Activated CD8-positive, alpha-beta memory T cell treated with anti-CD3 and anti-CD28 coated beads for 24 hours (primary cell): Measurements from ENCODE around the gene SETD1A.

Experiments
- DNase-seq: peaks from one replicate; pipeline ENCODE4 v3.0.0-alpha.2; 2020

Gene SETD1A

DNA sequence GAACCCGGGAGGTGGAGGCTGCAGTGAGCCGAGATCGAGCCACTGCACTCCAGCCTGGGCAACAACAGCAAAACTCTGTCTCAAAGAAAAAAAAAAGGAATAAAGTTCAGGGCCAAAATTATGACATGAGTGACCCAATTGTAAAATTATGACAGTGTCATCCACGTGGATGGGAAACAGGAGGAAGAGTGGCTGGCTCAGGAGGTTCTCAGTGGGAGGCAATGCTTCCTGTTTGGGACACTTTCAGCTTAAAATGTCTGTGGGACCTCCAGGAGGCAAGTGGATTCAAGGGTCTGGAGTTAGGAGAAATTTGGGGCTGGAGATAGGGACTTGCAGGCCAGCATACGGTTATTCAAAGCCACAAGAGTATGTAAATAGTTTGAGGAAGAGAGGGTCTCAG lies 67.8 kb downstream of the SETD1A start:
- DNase-seq, result no peak

DNA sequence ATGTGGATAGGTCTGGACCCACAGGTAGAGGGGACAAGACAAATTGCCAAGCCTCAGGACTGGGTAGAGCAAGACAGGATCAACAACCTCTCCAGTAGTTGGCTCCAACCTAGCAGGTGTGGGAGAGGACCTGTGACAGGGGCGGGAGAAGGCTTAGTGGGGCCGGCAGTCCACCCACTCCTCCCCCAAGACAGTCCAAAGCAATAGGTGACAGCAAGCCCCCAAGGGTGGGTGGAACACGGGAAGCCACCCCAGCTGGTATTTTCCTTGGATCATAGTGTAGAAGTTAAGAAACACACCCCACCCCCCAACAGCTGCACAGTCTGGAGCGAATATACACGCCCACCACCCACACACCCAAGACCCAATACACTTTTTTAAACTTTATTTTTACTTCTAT lies 71.7 kb downstream of the SETD1A start:
- no peak for DNase-seq

DNA sequence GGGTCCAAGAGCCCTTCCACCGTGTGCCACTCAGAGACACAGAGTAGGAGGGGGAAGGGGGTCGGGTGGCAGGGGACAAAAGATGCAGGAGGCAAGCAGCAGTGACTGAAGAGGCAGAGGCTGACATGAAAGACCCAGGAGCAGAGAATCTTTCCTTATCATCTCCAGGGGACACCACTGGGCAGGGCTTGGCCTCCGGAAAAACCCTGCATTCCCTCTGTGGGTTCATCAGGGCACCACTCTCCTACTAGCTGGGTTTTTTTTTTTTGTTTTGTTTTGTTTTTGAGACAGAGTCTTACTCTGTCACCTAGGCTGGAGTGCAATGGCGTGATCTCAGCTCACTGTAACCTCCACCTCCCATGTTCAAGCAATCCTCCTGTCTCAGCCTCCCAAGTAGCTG lies 73.7 kb downstream of the SETD1A start:
- no peak for DNase-seq

DNA sequence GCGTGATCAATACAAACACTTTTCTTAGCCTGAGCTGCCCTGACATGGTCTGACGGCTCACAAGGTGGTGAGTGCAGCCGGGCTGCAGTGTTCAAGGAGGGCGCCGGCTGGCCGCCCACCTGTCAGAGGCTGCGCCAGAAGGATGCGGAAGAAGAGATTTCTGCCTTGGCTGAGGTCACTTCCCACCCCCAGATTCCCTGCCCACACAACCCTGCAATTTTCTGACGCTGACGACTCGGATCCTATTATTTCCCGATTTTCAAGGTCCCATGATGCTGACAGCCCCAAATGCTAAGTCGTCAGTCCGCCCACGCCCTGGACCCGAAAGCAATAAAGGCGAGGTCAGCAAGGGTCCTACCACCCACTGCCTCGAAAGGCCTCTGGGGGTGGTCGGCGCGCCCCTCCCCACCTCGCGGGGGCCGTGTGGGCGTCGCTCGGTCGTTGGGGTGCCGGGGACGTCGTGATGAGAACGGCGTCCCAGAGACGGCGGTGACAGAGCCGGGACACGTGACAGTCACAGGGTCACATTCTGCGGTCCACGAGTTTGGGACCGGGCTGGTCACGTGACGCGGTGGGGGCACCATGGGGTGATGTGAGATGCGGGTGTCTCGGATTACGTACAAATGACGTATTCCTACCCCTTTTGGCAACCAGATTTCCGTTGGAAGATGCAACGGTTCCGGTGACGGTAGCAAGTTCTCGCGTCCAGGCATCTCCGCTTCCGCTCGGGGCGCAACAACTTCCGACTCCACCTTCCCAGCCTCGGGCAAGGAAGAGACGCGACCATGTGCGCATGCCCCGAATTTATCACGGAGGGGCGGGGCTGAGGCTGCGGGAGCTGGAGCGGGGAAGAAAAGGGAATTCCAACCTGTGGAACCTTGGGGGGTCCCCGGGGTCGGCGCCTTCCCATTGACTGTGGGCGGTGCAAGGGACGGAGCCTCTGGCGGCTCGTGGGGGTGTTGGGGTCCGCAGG lies 75.5 kb downstream of the SETD1A start, which contains the start of gene STX4:
TSS of gene STX4 (plus strand) at position 823 of the 973 bp plus-strand sequence. CDS start 248 bp downstream, outside the sequence.
- peak; percentile 98 for DNase-seq

DNA sequence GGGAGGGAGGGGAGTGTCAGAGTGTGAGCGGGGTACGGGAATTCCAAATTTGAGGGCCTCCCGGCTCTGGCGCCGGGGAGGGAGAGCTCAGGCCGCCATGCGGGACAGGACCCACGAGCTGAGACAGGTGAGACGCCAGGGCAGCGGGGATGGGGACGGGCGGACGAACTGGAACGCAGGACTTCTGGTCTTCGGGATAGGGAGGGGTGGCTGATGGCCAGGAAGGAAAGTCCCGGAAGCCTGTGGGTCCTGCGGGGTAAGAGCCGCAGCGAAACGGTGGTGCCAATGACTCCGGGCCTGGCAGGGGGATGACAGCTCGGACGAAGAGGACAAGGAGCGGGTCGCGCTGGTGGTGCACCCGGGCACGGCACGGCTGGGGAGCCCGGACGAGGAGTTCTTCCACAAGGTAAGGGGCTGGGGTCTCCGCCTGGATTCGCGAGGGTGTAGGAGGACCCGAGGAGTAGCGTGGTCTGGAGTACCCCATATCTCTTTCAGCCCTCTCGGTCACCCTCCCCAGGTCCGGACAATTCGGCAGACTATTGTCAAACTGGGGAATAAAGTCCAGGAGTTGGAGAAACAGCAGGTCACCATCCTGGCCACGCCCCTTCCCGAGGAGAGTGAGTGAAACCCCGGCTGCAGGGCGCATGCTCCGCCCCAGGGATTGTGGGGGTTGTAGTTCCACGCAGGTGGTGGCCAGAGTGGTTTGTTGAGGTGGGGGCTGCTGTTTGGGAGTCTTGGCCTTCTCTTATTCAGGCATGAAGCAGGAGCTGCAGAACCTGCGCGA lies 76.3 kb downstream of the SETD1A start:
- peak; percentile 92 for DNase-seq
